Osteocyte (in vitro differentiated cells): Measurements from ENCODE around the gene NDRG4. TPM values are rescaled to one million over a fixed set of nuclear protein-coding genes. Genes with fewer than 3 reads are reported as not detected.

Source experiments
- DNase-seq: peaks from one replicate; pipeline ENCODE4 v3.0.0; 2021; ENCODE audit warnings: mixed read lengths; ENCODE audit not compliant: unreplicated experiment; ENCODE audit errors: extremely low spot score
- H3K27ac Mint-ChIP-seq: one replicate; pipeline ENCODE4 v1.8.0; 2021; ENCODE audit warnings: mild to moderate bottlenecking, mixed read lengths; ENCODE audit not compliant: unreplicated experiment
- H3K27me3 Mint-ChIP-seq: one replicate; pipeline ENCODE4 v1.8.0; 2021; ENCODE audit warnings: mixed read lengths; ENCODE audit not compliant: unreplicated experiment
- H3K36me3 Mint-ChIP-seq: one replicate; pipeline ENCODE4 v1.8.0; 2021; ENCODE audit warnings: mixed read lengths; ENCODE audit not compliant: unreplicated experiment
- H3K4me1 Mint-ChIP-seq: one replicate; pipeline ENCODE4 v1.8.0; 2021; ENCODE audit warnings: mixed read lengths; ENCODE audit not compliant: unreplicated experiment
- H3K4me3 Mint-ChIP-seq: one replicate; pipeline ENCODE4 v1.8.0; 2021; ENCODE audit warnings: mild to moderate bottlenecking, moderate library complexity, mixed read lengths; ENCODE audit not compliant: unreplicated experiment
- H3K9me3 Mint-ChIP-seq: one replicate; pipeline ENCODE4 v1.8.0; 2021; ENCODE audit warnings: mixed read lengths; ENCODE audit not compliant: unreplicated experiment
- CTCF ChIP-seq: fragments of 200-600 bp; sonication (generic); IDR thresholded peaks from 2 replicates; pipeline ENCODE4 v1.5.0; 2021; ENCODE audit warnings: antibody characterized with exemption, mild to moderate bottlenecking, moderate library complexity
- total RNA-seq: library from RNA; stranded (reverse); gene quantifications from 2 replicates; pipeline ENCODE4 v1.2.1, GENCODE V29; 2021

NDRG4 gene
- total RNA-seq, 1 donor from 2014 or later = 13.1 TPM

- H3K36me3 Mint-ChIP-seq = no peaks in the 10 kb centered on the region
- H3K27me3 Mint-ChIP-seq = no peaks in the 10 kb centered on the region
- DNase-seq = peak; percentile 94
- TF ChIP-seq CTCF = peak; percentile 67
- H3K4me1 Mint-ChIP-seq = peaks cover 12% of the 10 kb centered on the region
- peak overlapping the region; percentile 60 for H3K4me3 Mint-ChIP-seq
- peak overlapping the region; percentile 95 for H3K27ac Mint-ChIP-seq
- no peaks in the 10 kb centered on the region for H3K9me3 Mint-ChIP-seq
Measured at GRCh38 chr16:58494981-58495520, 4.9 kb upstream of the NDRG4 start.

- no peaks in the 10 kb centered on the region for H3K27me3 Mint-ChIP-seq
- peak overlapping the region; percentile 60 for H3K4me3 Mint-ChIP-seq
- no peak for TF ChIP-seq CTCF
- no peaks in the 10 kb centered on the region for H3K36me3 Mint-ChIP-seq
- H3K4me1 Mint-ChIP-seq = peaks cover 15% of the 10 kb centered on the region
- H3K27ac Mint-ChIP-seq = peak overlapping the region; percentile 95
- no peaks in the 10 kb centered on the region for H3K9me3 Mint-ChIP-seq
- no peak for DNase-seq
Measured at GRCh38 chr16:58495521-58496331, 4.2 kb upstream of the NDRG4 start.

GRCh38 chr16:58497468-58497867 is 2.5 kb upstream of the NDRG4 start:
- Mint-ChIP-seq H3K4me1 (peaks cover 19% of the 10 kb centered on the region), H3K36me3 (no peaks in the 10 kb centered on the region), H3K27ac (no peak overlapping the region), H3K9me3 (no peaks in the 10 kb centered on the region), H3K27me3 (no peaks in the 10 kb centered on the region), H3K4me3 (no peak overlapping the region)
- TF ChIP-seq CTCF = no peak
- no peak for DNase-seq

GRCh38 chr16:58497935-58498334 is 2.0 kb upstream of the NDRG4 start:
- no peak for DNase-seq
- Mint-ChIP-seq H3K9me3 (no peaks in the 10 kb centered on the region), H3K27me3 (no peaks in the 10 kb centered on the region), H3K36me3 (no peaks in the 10 kb centered on the region), H3K4me1 (peaks cover 19% of the 10 kb centered on the region), H3K4me3 (no peak overlapping the region), H3K27ac (no peak overlapping the region)
- no peak for TF ChIP-seq CTCF

- no peak overlapping the region for H3K27ac Mint-ChIP-seq
- no peaks in the 10 kb centered on the region for H3K27me3 Mint-ChIP-seq
- H3K4me3 Mint-ChIP-seq = no peak overlapping the region
Measured at GRCh38 chr16:58498341-58499091, 1.4 kb upstream of the NDRG4 start.

More at GRCh38 chr16:58498341-58499091, 1.4 kb upstream of the NDRG4 start:
- DNase-seq = no peak
- no peaks in the 10 kb centered on the region for H3K36me3 Mint-ChIP-seq
- TF ChIP-seq CTCF = no peak
- no peaks in the 10 kb centered on the region for H3K9me3 Mint-ChIP-seq
- H3K4me1 Mint-ChIP-seq = peaks cover 19% of the 10 kb centered on the region
